ENCODE measurements around the gene CNPY4.

Gene CNPY4, protein sequence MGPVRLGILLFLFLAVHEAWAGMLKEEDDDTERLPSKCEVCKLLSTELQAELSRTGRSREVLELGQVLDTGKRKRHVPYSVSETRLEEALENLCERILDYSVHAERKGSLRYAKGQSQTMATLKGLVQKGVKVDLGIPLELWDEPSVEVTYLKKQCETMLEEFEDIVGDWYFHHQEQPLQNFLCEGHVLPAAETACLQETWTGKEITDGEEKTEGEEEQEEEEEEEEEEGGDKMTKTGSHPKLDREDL

DNA sequence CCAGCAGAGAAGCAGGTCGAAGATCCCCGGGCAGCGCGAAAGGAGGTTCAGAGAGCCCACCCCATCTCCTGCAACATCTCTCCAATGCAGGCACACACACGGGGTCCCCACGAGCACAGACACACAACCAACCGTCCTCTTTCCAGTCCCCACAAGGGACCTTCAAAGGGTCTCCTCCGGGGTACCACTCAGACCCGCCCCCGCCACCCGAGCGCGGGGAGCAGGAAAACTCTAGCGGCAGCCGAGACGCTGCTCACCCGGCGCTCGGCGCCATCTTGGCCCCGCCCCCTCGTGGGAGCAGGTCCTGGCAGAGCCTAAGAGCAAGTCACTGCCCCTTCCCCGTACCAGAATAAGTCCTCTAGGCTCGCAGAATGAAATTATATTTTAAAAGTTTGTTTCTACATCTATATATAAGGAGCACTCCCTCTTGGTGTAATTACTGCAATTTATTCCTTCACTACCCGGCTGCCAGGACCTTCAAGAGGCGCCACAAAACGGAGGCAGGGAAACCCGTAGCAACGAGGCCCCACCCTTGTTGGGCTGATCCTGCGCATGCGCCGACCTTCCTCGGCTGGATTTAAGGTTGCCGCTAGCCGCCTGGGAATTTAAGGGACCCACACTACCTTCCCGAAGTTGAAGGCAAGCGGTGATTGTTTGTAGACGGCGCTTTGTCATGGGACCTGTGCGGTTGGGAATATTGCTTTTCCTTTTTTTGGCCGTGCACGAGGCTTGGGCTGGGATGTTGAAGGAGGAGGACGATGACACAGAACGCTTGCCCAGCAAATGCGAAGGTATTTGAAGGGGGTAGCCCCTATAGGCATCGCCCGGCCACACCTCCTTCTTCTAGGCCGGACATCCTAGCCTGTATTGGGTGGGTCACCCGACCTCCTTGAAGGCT is at the start of gene CNPY4, which contains the start of gene TAF6:
Gene CNPY4 (plus strand): TSS at position 563 of the 898 bp plus-strand sequence. CDS start 111 bp downstream, at position 674.
Gene TAF6 (minus strand): TSS at position 287 of the 898 bp plus-strand sequence. CDS start 5,149 bp downstream, outside the sequence.
- DNase-seq, result peak; percentile 96

DNA sequence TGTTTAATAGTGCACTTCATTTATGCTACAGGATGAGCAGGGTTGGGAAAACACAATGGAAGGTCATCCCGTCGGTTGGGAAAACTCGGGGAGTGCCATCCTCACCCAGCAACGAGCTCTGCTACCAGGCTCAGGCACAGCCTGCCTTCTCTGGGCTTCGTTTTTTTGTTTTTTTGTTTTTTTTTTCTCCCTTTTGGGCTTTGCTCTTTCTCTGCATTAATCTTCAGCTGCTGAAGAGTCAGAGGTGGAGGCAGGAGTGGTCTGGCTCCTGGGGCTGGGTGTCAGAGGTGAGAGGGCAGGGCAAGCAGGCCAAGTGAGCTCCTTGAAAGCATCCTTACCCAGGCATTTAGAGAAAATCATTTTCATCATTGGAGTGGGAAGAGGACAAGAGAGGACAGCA is 49.4 kb upstream of the CNPY4 start:
- no peak for DNase-seq

DNA sequence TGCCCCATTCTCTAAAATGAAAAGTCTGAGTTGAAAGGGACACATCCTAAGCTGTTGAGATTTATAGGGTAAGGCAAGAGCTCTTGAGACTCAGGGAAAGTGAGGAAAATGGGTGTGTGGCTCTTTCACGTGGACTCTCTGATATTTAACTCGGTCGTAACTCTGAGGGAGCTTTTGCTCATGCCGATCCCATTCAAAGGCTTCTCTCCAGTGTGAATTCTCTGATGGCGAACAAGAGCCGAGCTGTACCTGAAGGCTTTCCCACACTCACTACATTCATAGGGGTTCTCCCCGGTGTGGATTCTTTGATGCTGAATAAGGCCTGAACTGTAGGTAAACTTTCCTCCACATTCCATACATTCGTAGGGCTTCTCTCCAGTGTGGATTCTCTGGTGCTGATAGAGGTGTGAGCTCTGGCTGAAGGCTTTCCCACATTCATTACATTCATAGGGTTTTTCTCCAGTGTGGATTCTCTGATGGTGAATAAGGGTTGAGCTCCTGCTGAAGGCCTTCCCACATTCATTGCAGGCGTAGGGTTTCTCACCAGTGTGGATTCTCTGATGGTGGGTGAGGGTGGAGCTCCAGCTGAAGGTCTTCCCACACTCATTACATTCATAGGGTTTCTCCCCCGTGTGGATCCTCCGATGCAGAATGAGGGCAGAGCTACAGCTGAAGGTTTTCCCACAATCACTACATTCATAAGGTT is 48.3 kb upstream of the CNPY4 start:
- DNase-seq, result no peak

DNA sequence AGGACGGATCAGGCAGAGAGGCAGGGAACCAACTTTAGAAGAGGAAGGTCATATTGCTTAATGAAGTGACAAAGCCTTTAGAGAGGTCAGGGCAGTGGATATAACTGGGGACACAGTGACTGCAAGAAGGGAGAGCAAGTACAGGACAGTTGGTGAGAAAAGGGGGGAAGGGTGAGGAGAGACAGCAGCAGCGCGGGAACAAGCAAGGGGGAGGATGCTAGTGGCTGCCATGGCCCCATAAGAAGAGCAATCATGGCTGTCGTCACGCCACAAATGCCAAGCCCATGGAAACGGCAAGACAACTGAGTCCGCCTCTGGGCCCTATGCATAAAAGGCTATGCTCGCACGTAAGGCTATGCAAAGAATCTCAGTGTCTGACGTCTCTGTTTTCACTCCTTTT is 47.0 kb upstream of the CNPY4 start:
- DNase-seq, result no peak

DNA sequence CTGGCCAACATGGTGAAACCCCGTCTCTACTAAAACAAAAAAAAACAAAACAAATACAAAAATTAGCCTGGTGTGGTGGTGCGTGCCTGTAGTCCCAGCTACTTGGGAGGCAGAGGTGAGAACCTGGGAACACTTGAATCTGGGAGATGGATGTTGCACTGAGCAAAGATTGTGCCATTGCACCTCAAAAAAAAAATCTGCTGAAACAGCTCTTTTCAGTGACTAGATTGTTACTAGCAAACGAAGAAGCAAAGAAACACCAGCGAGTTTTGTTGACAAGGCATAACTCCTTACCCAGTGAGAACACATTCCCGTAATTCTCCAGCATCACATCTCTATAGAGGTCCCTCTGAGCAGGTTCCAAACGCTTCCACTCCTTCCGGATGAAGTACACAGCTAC is 44.6 kb upstream of the CNPY4 start:
- DNase-seq, result no peak

DNA sequence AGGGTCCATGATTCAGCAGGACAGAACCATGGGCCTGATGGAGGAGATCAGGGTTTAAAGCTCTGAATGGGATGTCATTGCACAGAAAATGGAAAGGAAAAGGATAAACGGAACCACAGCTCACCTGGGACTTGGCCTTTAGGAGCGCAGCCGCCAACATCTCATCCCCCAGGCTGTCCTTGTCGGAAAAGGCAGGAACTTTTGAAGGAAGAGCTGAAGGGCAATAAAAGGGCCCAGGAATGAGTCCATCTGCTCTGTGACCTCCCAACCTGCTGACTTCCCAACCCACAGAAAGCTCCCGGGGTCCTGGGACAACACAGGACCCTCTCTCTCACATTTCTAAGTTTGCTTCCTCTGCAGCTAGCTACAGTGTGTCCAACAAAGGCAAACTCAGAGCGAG is 44.0 kb upstream of the CNPY4 start:
- no peak for DNase-seq

DNA sequence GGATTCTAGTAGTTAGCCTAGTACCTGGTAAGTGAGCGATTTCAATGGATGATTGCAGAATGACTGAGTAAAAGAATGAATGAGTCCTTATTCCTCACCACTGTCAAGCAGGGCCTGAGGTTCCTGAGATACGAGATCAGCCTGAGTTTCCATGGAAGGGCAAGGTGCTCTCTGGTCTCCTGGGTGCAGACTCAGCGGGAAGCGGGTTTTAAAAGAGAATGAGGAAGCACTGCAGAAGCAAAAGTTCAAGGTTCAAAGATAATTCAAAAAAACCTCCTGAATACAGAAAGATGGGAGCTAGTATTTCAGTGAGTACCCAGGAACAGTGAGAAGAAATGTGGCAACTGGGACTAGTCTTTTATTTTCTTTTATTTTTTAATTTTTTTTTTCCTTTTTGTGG is 42.2 kb upstream of the CNPY4 start:
- DNase-seq, result no peak

DNA sequence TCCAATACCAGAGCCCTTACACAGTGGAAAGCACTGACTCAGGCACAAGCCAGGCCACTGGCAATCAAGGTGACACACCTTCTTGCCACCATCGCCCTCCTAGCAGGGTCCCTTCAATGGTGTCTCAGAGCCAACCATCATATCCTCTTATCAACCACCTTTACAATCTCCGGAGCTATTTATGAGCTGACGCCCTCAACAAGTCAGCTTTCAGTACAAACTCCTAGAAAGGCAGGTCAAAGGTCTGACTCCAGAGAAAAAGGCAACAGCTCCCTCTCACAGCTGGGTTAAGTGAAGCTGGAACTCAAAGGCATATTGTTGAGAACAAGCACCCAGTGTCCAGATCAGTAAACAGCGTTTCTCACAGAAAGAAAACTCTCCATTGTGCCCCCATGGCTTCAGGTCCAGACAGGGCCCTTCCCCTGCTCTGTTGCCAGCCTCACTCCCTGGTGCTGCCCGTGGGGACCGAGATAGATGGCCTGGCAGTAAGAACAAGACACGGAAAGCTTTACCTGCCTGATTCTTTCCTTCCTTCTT is 40.3 kb upstream of the CNPY4 start:
- DNase-seq, result no peak

DNA sequence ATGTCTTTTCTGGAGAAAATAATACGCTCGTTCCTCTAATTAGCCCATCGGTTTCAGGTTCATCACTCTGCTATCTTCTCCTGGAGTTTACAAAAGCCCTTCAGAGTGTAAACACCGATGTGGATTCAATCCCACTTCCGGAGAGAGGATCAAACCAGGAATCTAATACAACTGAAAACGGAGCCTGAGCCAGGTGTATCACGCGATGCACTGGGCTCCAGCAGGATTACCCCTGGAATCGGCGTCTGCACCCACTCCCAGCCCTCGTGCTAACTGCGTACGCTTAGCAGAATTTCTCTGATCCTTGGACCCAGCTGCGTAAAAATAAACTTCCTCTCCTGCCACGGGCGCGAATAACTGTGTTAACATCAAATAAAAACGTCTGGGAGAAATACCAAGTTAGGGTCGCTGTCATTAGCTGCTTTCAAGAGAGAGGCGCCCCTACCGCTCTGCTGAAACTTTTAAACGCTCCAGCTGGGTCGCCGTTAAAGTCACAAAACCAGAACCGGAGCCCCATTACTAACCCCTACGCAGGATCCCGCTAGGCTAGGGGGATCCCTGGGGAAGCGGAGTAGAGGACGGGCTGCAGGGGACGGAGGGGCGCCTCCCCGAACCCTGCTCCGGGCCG is 38.4 kb upstream of the CNPY4 start:
- no peak for DNase-seq

DNA sequence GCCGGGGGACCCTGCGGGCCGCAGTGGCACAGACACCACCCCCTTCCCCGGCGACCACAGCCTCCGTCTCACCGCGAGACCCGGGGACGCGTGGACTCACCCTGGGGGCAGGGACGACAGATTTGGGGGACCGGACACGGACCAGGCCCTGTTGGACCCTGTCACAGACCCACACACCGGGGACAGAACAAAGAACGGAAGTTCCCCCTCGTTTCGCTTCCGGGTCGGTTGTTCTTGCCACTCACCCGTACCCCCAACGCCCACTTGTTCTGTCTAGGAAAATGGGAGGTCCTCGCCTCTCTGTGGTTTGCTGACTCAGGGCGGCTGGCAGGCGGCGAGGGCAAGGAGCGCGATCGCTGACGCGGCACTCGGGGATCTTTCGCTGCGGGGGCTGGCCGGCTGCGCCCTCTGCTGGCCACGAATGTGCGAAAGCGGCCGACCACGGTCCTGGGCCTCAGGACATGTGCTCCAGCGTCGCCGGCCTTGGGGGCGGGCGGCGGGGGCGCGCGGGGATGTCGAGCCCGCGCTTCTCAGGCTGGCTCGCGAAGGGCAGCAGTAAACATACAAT is 37.8 kb upstream of the CNPY4 start, which contains the start of gene ZNF3:
Gene ZNF3 (minus strand): TSS at position 189 of the 568 bp plus-strand sequence. CDS start 4,366 bp downstream, outside the sequence.
- peak; percentile 98 for DNase-seq

DNA sequence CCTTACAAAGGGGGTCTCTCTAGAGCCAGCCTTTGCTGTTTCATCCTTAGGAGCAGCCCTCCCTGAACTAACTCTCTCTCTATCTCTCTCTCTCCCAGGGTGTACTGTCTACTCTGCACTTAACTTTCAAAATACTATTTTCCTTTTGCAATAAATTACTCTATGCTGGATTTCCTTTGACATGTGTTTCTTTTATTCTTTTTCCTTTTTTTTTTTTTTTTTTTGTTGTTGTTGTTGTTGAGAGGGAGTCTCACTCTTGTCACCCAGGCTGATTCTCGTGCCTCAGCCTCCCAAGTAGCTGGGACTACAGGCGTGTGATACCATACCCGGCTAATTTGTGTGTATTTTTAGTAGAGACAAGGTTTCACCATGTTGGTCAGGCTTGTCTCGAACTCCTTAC is 36.5 kb upstream of the CNPY4 start:
- no peak for DNase-seq

DNA sequence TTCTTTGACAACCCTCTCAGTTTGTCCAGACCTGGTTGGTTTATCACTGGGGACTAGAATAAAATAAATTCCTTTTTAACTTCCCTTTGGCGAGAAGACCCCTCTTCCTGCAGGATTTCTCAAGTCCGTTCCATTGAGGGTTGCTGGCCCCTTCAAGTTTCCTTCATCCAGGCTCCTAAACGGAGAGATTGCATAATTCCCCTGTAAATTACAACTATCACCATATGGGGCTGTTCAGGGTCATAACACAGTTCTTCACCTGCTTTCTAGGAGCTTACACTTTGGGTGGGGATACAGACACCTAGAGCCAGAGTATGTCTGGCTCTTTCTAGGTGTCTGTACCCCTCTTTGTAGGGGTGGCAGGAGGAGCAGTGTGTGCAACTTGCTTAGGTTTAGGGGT is 33.9 kb upstream of the CNPY4 start:
- no peak for DNase-seq

DNA sequence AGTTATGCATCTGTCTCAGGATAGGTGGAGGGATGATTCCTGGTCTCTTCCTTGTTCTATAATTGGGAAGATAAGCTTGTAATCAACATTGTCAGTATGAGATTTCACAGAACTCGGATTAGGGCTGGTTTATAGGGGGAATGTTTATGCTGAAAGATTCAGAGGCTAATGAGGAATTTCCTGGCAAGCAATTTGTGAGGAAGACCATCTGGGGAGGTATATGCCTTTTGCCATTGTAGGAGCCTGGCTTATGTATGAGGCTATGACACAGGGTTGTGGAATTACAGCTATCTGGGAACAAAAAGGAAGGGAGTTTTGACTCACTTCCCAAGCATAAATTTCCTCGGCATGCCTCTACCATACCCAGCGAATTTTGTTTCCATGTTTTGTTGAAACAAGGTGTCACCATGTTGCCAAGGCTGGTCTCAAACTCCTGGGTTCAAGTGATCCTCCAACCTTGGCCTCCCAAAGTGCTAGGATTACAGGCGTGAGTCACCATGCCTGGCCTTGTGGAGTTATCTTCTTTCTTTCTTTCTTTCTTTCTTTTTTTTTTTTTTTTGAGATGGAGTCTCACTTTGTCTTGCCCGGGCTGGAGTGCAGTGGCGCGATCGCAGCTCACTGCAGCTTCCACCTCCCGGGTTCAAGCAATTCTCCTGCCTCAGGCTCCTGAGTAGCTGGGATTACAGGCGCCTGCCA is 32.2 kb upstream of the CNPY4 start:
- peak; percentile 100 for DNase-seq

DNA sequence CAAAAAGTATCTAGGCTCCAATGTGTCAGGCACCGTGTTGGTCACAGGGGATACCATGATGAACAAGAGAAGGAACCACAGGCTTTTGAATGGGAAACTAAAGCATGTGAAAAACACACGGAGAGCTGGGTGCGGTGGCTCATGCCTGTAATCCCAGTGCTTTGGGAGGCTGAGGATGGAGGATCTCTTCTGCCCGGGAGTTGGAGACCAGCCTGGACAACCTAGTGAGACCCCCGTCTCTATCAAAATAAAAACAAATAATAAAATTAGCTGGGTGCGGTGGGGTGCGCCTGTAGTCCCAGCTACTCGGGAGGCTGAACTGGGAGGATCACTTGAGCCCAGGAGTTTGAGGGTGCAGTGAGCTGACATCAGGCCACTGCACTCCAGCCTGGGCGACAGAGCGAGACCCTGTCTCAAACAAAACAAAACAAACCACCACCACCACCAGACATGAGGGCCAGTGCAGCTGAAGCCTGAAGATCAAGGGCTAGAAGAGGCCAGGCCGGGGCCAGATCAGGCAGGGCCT is 31.3 kb upstream of the CNPY4 start:
- DNase-seq, result no peak

DNA sequence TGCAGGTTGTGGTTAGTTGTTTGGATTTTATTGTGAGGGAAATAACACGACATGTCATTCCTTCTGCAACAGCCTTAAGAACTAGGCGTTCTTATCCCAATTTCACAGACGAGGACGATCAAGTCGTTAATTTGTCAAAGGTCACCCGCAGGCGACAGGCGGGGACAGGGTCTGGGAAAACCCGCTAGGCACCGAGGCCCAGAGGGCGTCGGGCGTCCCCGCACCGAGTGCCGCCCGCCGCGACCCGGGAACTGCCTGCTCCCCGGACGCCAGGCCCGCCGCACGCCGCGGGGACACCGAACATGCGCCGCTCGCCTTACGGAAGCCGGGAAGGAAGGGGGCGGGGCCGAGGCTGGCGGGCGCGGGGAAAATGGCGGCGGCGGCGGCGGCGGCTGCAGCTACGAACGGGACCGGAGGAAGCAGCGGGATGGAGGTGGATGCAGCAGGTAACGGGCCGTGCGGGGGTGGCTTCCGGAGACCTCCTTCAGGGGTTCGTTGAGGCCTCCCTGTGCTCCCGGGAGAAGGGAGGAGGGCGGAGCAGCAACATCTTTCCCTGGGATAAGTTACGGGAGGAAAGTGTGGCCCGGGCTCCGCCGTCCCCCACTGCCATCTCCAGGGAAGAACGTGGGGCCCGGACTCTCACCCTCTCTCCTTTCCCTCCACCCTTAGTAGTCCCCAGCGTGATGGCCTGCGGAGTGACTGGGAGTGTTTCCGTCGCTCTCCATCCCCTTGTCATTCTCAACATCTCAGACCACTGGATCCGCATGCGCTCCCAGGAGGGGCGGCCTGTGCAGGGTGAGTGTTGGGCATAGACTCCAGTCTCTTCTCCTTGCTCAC is 30.6 kb upstream of the CNPY4 start, which contains the start of gene COPS6:
Gene COPS6 (plus strand): TSS at position 349 of the 837 bp plus-strand sequence. CDS start 22 bp downstream, at position 371.
- peak; percentile 70 for DNase-seq

DNA sequence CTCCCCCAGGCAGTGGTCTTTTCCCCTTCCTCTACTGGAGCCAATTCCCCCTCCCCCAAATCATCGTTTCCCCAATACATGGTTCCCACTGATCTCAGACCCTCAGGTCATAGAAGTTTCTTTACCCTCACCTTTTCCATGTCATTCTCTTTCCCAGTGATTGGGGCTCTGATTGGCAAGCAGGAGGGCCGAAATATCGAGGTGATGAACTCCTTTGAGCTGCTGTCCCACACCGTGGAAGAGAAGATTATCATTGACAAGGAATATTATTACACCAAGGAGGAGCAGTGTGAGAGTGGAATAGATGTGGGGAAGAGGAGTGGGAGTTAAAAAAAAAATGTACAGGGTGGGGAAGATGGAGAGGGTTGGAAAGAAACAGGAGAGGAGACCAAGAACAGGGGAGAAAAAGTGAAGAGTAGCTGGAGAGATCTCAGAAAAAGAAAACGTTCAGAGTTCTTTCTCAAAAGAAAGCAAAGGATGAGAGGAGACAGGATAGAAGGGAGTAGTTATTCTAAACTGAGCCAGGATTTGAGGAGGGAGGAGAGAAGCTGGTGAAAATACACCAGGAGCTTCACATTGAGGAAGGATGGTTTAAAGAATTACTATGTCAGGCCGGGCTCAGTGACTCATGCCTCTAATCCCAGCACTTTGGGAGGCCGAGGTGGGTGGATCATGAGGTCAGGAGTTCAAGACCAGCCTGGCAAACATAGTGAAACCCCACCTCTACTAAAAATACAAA is 29.8 kb upstream of the CNPY4 start:
- peak; percentile 62 for DNase-seq

DNA sequence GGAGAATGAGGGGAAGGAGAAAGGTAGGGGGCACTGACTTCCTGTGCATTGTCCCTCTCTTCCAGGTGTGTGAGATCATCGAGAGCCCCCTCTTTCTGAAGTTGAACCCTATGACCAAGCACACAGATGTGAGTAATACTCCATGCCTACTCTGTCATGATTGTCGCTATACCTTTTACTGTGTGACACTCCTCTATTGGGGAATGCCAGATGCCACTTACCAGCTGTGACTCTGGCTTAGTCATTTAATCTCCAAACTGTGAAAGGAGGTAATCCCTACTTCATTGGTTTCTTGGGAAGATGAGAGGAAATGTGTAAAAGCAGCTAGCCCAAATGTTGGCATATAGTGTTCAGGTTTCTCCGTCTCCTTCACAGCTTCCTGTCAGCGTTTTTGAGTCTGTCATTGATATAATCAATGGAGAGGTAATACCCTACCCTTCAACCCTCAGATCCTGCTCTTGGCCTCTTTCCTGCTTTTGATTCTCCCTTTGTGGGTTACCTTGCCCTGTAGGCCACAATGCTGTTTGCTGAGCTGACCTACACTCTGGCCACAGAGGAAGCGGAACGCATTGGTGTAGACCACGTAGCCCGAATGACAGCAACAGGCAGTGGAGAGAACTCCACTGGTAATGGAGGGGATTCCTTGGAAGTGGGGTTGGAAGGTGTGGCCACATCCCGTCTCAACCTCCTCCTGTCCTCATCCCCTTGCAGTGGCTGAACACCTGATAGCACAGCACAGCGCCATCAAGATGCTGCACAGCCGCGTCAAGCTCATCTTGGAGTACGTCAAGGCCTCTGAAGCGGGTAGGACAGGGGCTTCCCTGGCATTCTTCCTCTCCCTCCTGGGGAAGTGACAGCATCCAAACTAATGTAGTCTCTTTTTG is 28.7 kb upstream of the CNPY4 start:
- peak; percentile 28 for DNase-seq

Measured in HCEC 1CT (cell line).